Neuronal stem cell (in vitro differentiated cells): Measurements from ENCODE around the gene RAB15.

Experiments
- DNase-seq: peaks from one replicate; pipeline ENCODE4 v3.0.0-alpha.2; 2013; ENCODE audit warnings: low spot score
- H2AFZ ChIP-seq: one replicate; pipeline ENCODE4 v1.6.1; 2013; ENCODE audit warnings: mild to moderate bottlenecking, low read length, inconsistent platforms
- H2AK5ac ChIP-seq: 2 replicates; pipeline ENCODE4 v1.6.1; 2013; ENCODE audit warnings: low read depth, mild to moderate bottlenecking, inconsistent platforms, low read length, moderate library complexity, mixed read lengths
- H2BK120ac ChIP-seq: 2 replicates; pipeline ENCODE4 v1.6.1; 2013; ENCODE audit warnings: low read depth, mild to moderate bottlenecking, inconsistent platforms, low read length, moderate library complexity, mixed read lengths
- H2BK12ac ChIP-seq: one replicate; pipeline ENCODE4 v1.6.1; 2013; ENCODE audit warnings: low read length, inconsistent platforms
- H2BK15ac ChIP-seq: 2 replicates; pipeline ENCODE4 v1.6.1; 2013; ENCODE audit warnings: mild to moderate bottlenecking, low read length, inconsistent platforms, mixed read lengths
- H2BK5ac ChIP-seq: one replicate; pipeline ENCODE4 v1.6.1; 2013; ENCODE audit warnings: inconsistent platforms, mild to moderate bottlenecking, low read length, moderate library complexity
- H3K14ac ChIP-seq: one replicate; pipeline ENCODE4 v1.6.1; 2013; ENCODE audit warnings: low read length, inconsistent platforms
- H3K18ac ChIP-seq: 2 replicates; pipeline ENCODE4 v1.6.1; 2013; ENCODE audit warnings: low read length, inconsistent platforms
- H3K23ac ChIP-seq: 2 replicates; pipeline ENCODE4 v1.6.1; 2013; ENCODE audit warnings: low read depth, mild to moderate bottlenecking, mixed read lengths, low read length, inconsistent platforms; ENCODE audit not compliant: poor library complexity
- H3K27ac ChIP-seq: replicated peaks from 3 replicates; pipeline ENCODE4 v1.5.1; 2013; ENCODE audit warnings: low read length, inconsistent platforms
- H3K27me3 ChIP-seq, 3 experiments: 2 replicates each; pipeline ENCODE4 v1.6.1; 2013; ENCODE audit warnings: low read length in 3 of 3, mild to moderate bottlenecking in 2 of 3, inconsistent platforms in 1 of 3, low read depth in 1 of 3, mixed read lengths in 1 of 3, moderate library complexity in 1 of 3; ENCODE audit not compliant: control insufficient read depth in 3 of 3, insufficient read depth in 3 of 3
- H3K36me3 ChIP-seq, 2 donors: replicated peaks in 1 of 2; 2 replicates each; pipeline ENCODE4 v1.6.1; 2013; ENCODE audit warnings: low read length in 2 of 2; ENCODE audit not compliant: control insufficient read depth in 2 of 2, insufficient read depth in 2 of 2
- H3K4ac ChIP-seq: 2 replicates; pipeline ENCODE4 v1.6.1; 2013; ENCODE audit warnings: inconsistent platforms, mild to moderate bottlenecking, low read length, moderate library complexity
- H3K4me1 ChIP-seq, 2 donors: 1 replicate in 1 of 2; 2 replicates in 1 of 2; pipeline ENCODE4 v1.6.1; 2013; ENCODE audit warnings: low read length in 2 of 2, low read depth in 1 of 2; ENCODE audit not compliant: control insufficient read depth in 2 of 2, insufficient read depth in 1 of 2
- H3K4me2 ChIP-seq: one replicate; pipeline ENCODE4 v1.6.1; 2013; ENCODE audit warnings: mild to moderate bottlenecking, low read length, inconsistent platforms; ENCODE audit not compliant: insufficient read depth, poor library complexity, severe bottlenecking
- H3K4me3 ChIP-seq, 2 donors: 2 replicates each; pipeline ENCODE4 v1.5.1; 2013; ENCODE audit warnings: low read length in 2 of 2, mild to moderate bottlenecking in 2 of 2, inconsistent platforms in 1 of 2, moderate library complexity in 1 of 2
- H3K79me1 ChIP-seq: one replicate; pipeline ENCODE4 v1.6.1; 2013; ENCODE audit warnings: low read depth, mild to moderate bottlenecking, inconsistent platforms, low read length, moderate library complexity
- H3K9ac ChIP-seq: one replicate; pipeline ENCODE4 v1.6.1; 2013; ENCODE audit warnings: mild to moderate bottlenecking, low read depth, low read length, inconsistent platforms; ENCODE audit not compliant: poor library complexity
- H3K9me3 ChIP-seq, 2 donors: replicated peaks in 1 of 2; 2 replicates each; pipeline versions ENCODE3 to v1.6.1; 2013; ENCODE audit warnings: low read length in 2 of 2, mild to moderate bottlenecking in 2 of 2, inconsistent platforms in 1 of 2, low read depth in 1 of 2, mixed read lengths in 1 of 2, moderate library complexity in 1 of 2; ENCODE audit not compliant: control insufficient read depth in 2 of 2, insufficient read depth in 1 of 2
- H4K8ac ChIP-seq: one replicate; pipeline ENCODE4 v1.6.1; 2013; ENCODE audit warnings: low read depth, mild to moderate bottlenecking, inconsistent platforms, low read length, moderate library complexity
- H4K91ac ChIP-seq: one replicate; pipeline ENCODE4 v1.6.1; 2013; ENCODE audit warnings: low read length, low read depth, mild to moderate bottlenecking, inconsistent platforms; ENCODE audit not compliant: poor library complexity
- WGBS, 2 donors: extraction: QIAGEN DNeasy Blood & Tissue Kit; methylation state at CpG; one replicate each; pipeline ENCODE4 v1.1.7; 2013; ENCODE audit warnings: missing lambda C conversion rate in 2 of 2, mixed read lengths in 1 of 2; ENCODE audit not compliant: insufficient read length in 2 of 2, insufficient replicate concordance in 1 of 2; ENCODE audit errors: extremely low coverage in 2 of 2; 5-methylcytosine and 5-hydroxymethylcytosine counted together

The RAB15 gene

GRCh38 chr14:65012353-65012752 is 40.2 kb upstream of the RAB15 start:
- H3K4me3 ChIP-seq: no peak overlapping the region
- H3K27ac ChIP-seq: no peak overlapping the region
- peaks cover 9 to 59% of the 10 kb centered on the region in 2 donors for H3K36me3 ChIP-seq
- H3K18ac ChIP-seq: no peak overlapping the region
- H4K8ac ChIP-seq: no peak overlapping the region
- H3K14ac ChIP-seq: no peak overlapping the region
- no peak overlapping the region for H2AFZ ChIP-seq
- no peaks in the 10 kb centered on the region for H3K79me1 ChIP-seq
- H3K23ac ChIP-seq: no peak overlapping the region
- H2BK15ac ChIP-seq: no peak overlapping the region
- H2BK120ac ChIP-seq: no peak overlapping the region
- no peak overlapping the region for H2BK5ac ChIP-seq
- DNase-seq: no peak
- H3K4me2 ChIP-seq: no peak overlapping the region
- no peaks in the 10 kb centered on the region for H3K27me3 ChIP-seq
- no peak overlapping the region for H2AK5ac ChIP-seq
- no peak overlapping the region for H4K91ac ChIP-seq
- H3K4me1 ChIP-seq: peaks cover 7 to 10% of the 10 kb centered on the region in 2 donors
- H3K4ac ChIP-seq: no peak overlapping the region
- WGBS, 2 donors: no CpG with 5 or more reads among the region's 4 CpGs
- no peaks in the 10 kb centered on the region for H3K9me3 ChIP-seq
- no peak overlapping the region for H2BK12ac ChIP-seq
- H3K9ac ChIP-seq: no peak overlapping the region

GRCh38 chr14:65011538-65011937 is 39.4 kb upstream of the RAB15 start:
- no CpG with 5 or more reads among the region's 10 CpGs for WGBS, 2 donors

DNA sequence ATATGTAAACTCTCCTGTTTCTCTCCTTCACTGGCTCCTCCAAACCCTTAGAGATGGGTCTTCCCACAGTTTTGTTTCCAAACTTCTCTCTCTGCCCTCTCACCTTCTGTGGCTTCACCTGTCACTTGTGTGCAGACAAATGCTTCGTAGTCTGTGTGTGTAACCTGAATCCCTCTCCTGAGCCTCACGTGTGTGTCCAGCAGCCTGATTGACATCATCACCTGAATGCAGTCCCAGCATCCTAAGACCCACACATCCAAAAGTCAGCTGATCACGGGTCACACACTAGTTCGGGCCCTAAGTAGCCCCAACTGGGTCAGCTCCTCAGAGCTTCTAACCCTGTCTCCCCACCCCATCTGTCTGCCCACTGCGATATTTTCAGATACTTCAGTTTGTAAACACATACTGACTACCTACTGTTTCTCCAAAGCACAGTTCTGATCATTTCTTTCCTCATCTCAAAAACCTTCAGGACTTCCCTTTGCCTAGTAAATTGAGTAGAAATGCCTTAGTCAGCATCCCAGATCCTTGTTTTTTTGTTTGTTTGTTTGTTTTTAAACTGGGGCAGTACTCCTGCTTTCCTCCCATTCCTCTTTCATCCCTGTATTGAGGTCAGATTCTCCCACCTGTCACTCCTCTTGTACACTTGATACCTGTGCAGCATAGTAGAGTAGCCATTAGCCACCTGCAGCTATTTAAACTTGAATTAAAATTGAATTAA is 38.2 kb upstream of the RAB15 start:
- Histone ChIP-seq H3K23ac (no peak overlapping the region), H2BK5ac (no peak overlapping the region), H2BK15ac (no peak overlapping the region), H3K18ac (no peak overlapping the region), H3K4me3 (no peak overlapping the region), H3K9ac (no peak overlapping the region), H3K27me3 (no peaks in the 10 kb centered on the region), H4K91ac (no peak overlapping the region), H3K14ac (no peak overlapping the region), H2BK12ac (no peak overlapping the region), H4K8ac (no peak overlapping the region), H2AFZ (no peak overlapping the region), H3K36me3 (peaks cover 9 to 47% of the 10 kb centered on the region in 2 donors), H2AK5ac (no peak overlapping the region), H3K4me2 (no peak overlapping the region), H3K27ac (no peak overlapping the region), H3K4ac (no peak overlapping the region), H3K9me3 (no peaks in the 10 kb centered on the region), H2BK120ac (no peak overlapping the region), H3K4me1 (peaks cover 3 to 9% of the 10 kb centered on the region in 2 donors), H3K79me1 (no peaks in the 10 kb centered on the region)
- DNase-seq: no peak
- WGBS, 2 donors: no CpG with 5 or more reads among the region's 5 CpGs

More at GRCh38 chr14:65011538-65011937, 39.4 kb upstream of the RAB15 start:
- H4K91ac ChIP-seq: no peak overlapping the region
- no peak overlapping the region for H2AK5ac ChIP-seq
- H3K23ac ChIP-seq: no peak overlapping the region
- H3K27ac ChIP-seq: no peak overlapping the region
- no peak overlapping the region for H3K4me3 ChIP-seq
- no peak overlapping the region for H3K4me2 ChIP-seq
- peaks cover 9 to 55% of the 10 kb centered on the region in 2 donors for H3K36me3 ChIP-seq
- H2BK15ac ChIP-seq: no peak overlapping the region
- H3K18ac ChIP-seq: no peak overlapping the region
- no peak for DNase-seq
- H3K27me3 ChIP-seq: no peaks in the 10 kb centered on the region
- H3K9ac ChIP-seq: no peak overlapping the region
- no peaks in the 10 kb centered on the region for H3K79me1 ChIP-seq
- no peaks in the 10 kb centered on the region for H3K9me3 ChIP-seq
- no peak overlapping the region for H2BK12ac ChIP-seq
- peaks cover 5 to 11% of the 10 kb centered on the region in 2 donors for H3K4me1 ChIP-seq
- no peak overlapping the region for H3K14ac ChIP-seq
- H2AFZ ChIP-seq: no peak overlapping the region
- no peak overlapping the region for H3K4ac ChIP-seq
- H4K8ac ChIP-seq: no peak overlapping the region
- no peak overlapping the region for H2BK5ac ChIP-seq
- no peak overlapping the region for H2BK120ac ChIP-seq

DNA sequence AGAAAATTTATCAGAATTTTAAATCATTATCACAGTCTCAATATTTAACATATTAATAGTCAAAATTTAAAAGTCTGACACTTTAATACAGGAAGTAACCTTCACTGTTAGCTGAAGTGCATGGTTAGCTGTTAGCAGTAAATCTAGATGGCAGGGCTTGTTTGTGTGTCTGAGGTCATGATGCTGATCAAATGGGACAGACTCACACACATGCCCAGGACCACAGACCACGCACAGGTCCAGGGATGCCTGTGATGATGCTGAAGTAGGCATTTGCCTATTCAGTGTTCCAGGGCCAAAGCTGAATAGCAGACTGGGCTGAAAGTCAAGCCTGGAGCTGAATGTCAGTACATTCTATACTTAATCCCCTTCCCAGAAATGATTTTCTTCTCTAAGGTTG is 35.1 kb upstream of the RAB15 start:
- Histone ChIP-seq H3K4me2 (no peak overlapping the region), H3K79me1 (no peaks in the 10 kb centered on the region), H3K18ac (no peak overlapping the region), H3K14ac (no peak overlapping the region), H2BK120ac (no peak overlapping the region), H3K9ac (no peak overlapping the region), H3K27ac (no peak overlapping the region), H3K4ac (no peak overlapping the region), H3K9me3 (no peaks in the 10 kb centered on the region), H2AK5ac (no peak overlapping the region), H3K36me3 (peaks cover 6 to 27% of the 10 kb centered on the region in 2 donors), H3K4me1 (peaks cover 3 to 9% of the 10 kb centered on the region in 2 donors), H2BK15ac (no peak overlapping the region), H3K27me3 (no peaks in the 10 kb centered on the region), H2AFZ (no peak overlapping the region), H4K91ac (no peak overlapping the region), H3K4me3 (no peak overlapping the region), H2BK5ac (no peak overlapping the region), H2BK12ac (no peak overlapping the region), H4K8ac (no peak overlapping the region), H3K23ac (no peak overlapping the region)
- no CpG with 5 or more reads among the region's 1 CpG for WGBS, 2 donors
- no peak for DNase-seq
